HG03095 (cell line): ENCODE measurements around the gene ZNF546.

Experiments used
- ATAC-seq: cut with Tn5 transposase; IDR thresholded peaks from one replicate; pipeline ENCODE4 v1.9.1; 2021; ENCODE audit warnings: moderate library complexity; ENCODE audit not compliant: unreplicated experiment

ZNF546 gene

DNA sequence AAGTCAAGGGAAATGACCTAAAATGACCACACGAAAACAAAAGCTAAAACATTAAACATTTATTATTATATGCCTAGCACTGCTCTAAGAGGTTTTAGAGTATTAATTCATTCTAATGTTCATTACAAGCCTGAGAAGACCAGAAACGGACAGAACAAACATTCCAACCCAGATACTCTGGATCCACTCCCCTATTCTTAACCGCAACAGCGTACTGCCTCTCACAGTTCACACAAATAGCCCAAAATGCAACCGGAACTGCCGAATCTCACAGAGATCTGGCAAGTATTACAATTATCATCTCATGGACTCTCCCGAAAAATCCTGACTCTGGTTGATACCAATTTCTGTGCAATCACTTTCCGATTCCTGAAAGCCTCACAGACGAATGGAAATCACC, 57.8 kb downstream of the ZNF546 start:
- no peak for ATAC-seq

DNA sequence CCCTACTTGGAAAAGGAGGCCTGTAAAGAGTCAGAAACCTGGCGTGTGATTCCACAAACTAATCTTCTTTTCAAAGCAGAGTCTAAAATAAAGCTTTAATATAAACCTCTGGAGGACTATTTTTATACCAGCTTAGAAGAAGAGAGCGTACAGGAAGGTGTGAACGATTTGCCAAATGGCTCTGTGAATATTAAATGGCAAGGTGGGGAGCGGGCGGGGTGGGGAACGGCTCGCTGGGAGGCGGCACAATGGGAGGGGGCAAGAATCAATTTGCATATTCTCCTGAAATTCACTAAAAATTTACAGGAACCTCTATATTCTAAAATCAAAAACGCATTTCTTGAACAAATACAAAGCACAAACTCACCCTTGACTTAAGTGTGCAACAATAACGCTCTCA, 58.2 kb downstream of the ZNF546 start:
- ATAC-seq, result no peak

DNA sequence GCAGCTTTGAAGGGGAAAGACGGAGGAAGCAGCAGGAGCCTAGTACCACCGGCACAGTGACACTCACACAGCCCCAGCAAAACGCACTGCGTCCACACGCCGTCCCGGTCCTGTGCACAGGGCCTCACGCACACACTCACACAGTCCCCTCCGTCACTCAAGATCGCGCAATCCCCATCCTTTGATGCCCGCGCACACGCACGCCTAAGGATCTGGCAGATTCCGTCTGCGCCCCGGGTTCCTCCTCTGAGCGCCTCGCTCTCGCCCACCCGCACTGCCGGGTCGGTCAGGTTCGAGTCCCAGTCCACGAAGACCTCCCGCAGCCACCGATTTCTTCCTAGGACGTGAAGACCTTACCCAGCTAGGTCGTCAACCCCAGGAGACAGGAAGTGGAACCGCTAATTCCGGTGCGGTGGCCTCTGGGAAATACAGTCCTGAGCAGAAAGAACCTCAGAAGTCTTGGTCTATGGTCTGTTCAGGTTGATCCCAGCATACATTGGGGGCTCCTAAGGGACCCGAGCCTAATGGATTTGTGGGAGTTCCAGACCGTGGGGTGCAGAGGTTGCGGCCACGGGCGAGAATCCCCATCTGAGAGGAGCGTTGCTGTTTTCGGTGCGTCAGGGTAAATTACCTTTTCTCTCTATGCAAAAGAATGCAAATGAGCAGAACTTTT, 59.1 kb downstream of the ZNF546 start, which contains the start of gene ZNF780B:
Gene ZNF780B, minus strand, starts transcription at position 400 of the 673 bp plus-strand sequence. CDS start 5,899 bp downstream, outside the sequence.
- ATAC-seq, result no peak

DNA sequence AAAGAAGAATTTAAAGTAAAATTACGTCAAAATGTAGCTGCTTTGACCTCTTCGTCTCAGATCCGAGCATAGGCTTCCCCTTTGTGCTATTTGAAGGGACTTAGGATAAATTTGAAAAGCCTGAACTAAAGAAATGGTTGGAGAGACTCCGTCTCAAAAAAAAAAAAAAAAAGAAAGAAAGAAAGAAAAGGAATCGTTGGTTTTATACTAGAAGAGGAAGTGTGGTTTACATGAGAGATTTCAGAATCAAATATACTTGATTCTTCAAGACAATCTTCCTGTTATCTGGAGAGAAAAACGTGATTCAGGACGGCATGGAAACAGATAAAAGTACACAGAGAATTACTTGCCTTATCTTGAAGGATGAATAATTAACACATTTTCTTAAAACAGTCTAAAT, 59.6 kb downstream of the ZNF546 start:
- ATAC-seq, result no peak

DNA sequence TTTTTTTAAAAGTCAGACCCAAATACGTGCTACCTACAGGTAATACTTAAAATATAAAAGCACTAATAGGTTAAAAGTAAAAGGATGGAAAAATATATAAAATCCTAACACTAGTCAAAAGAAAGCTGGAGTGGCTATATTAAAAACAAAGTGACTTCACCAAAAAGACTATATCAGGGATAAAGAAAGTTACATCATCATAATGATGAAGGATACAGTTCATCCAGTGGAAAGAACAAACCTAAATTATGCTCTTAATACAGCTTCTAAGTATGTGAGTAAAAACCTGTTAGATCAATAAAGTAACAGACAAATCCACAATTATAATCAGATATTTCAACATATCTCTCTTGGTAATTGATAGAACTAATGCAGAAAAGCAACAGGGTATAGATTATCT, 60.3 kb downstream of the ZNF546 start:
- no peak for ATAC-seq

DNA sequence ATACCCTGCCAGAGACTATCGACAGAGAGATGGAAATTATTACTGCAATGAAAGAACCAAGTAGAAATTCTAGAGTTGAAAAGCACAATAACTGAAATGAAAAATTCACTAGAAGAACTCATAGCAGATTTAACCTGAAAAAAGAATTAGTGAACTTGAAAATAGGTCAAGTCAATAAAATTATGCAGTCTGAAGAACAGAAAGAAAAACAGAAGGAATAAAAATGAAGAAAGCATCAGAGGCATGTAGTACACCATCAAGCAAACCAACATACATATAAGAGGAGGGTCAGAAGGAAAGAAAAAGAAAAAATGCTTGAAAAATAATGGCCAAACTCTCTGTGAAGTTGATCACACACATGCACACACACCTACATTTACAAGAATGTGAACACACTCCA, 62.8 kb downstream of the ZNF546 start:
- no peak for ATAC-seq

DNA sequence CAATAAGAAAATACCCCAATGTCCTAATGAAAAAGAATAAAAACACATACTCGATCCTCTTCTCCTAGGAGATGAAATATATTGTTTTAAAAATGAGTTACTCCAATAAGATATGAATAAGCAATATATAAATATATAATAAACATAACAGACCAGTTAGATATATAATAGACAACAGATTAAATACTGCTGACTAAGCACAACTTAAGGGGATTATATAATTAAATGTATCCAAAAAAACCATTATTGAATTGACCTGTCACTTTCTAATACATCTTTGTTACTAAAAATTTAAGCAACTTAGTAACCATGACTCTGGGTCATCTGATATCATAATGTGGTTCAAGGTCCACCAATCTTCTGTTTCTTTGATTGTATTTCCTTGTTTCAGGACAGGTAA, 73.2 kb downstream of the ZNF546 start:
- ATAC-seq, result no peak
